ENCODE measurements around the gene ATP5F1A. TPM values are rescaled to one million over a fixed set of nuclear protein-coding genes. Genes with fewer than 3 reads are reported as not detected.

Gene ATP5F1A
- total RNA-seq (2022; extraction: Qiagen RNA extraction; ENCODE audit: low read depth), result 301 to 334 TPM (median 318 TPM) in 5 replicates

GRCh38 chr18:46097801-46098615 lies at the start of gene ATP5F1A:
TSS of gene ATP5F1A (minus strand) at chr18:46098296. CDS start at chr18:46098231, 65 bp downstream.

GRCh38 chr18:46104128-46104911 lies 6.2 kb upstream of the ATP5F1A start, which contains the start of gene HAUS1:
TSS of gene HAUS1 (plus strand) at chr18:46104385. CDS start at chr18:46104412, 27 bp downstream.

DNA sequence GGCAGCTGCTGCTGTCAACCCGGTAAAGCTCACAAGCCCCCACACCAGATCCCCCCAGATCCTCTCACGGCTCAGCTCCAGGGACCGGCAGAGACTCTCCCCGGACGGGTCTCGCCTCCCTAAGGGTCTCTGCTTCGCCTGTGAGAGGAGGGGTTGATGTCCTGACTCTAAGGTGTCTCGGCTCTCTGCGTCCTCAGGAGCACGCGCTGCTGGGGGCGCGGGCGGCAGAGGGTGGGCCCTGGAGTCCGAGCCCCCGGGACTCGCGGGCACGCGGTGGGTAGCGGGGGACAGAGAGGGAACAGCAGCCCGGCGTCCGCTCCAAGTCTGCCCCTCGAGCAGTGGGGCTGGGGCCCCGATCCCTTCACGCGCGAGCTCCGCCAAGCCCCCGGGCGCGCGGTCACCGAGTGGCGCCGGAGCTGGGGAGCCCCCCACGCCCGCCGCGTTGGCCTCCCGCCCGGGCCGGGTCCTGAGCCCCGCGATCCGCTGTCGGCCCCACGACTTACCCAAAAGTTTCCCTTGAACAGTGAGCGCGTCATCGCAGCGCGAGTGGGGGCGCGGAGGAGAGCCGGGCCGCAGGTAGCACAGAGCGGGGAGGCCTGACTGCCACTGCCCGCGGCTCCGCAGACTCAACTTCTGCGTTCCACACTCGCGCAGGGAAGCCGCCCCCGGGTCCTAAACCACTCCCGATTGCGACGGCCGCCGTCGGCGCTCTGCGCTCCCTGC lies 26.3 kb downstream of the ATP5F1A start, which contains the start of gene PSTPIP2:
TSS of gene PSTPIP2 (minus strand) at position 608 of the 723 bp plus-strand sequence. CDS start at position 536, 72 bp downstream.

Other genes starting within 250 kb of the ATP5F1A start
- gene EPG5, start 131.0 kb downstream of the ATP5F1A start, total RNA-seq (2022; extraction: Qiagen RNA extraction; ENCODE audit: low read depth), result 4.0 to 5.2 TPM (median 4.3 TPM) in 5 replicates
- 0.16 to 0.47 TPM (median 0.33 TPM) in 5 replicates for gene PSTPIP2, start 26.0 kb downstream of the ATP5F1A start, total RNA-seq (2022; extraction: Qiagen RNA extraction; ENCODE audit: low read depth)
- gene HAUS1, start 6.1 kb upstream of the ATP5F1A start, total RNA-seq (2022; extraction: Qiagen RNA extraction; ENCODE audit: low read depth), result 34.6 to 59.5 TPM (median 37.5 TPM) in 5 replicates